MM.1S (cell line): ENCODE measurements around the gene CHN2.

Source experiments
- CTCF ChIP-seq: fragments of 300-600 bp; sonication (generic); IDR thresholded peaks from 2 replicates; pipeline ENCODE4 v1.5.1; 2016; ENCODE audit warnings: antibody characterized with exemption, low read length, mixed read lengths
- EZH2 ChIP-seq: fragments of 300-600 bp; sonication (generic); optimal IDR thresholded peaks from 2 replicates; pipeline ENCODE3; 2017; ENCODE audit warnings: low read depth, mild to moderate bottlenecking, antibody characterized with exemption, low read length, mixed read lengths

- TF ChIP-seq CTCF (no peak), EZH2 (no peak)
Measured at GRCh38 chr7:29400437-29400836, 205.9 kb downstream of the CHN2 start.
